ENCODE measurements around the gene FBXW9.
A peak's percentile ranks its signal among the peaks of the same experiment; 100 is the strongest.

FBXW9 gene

DNA sequence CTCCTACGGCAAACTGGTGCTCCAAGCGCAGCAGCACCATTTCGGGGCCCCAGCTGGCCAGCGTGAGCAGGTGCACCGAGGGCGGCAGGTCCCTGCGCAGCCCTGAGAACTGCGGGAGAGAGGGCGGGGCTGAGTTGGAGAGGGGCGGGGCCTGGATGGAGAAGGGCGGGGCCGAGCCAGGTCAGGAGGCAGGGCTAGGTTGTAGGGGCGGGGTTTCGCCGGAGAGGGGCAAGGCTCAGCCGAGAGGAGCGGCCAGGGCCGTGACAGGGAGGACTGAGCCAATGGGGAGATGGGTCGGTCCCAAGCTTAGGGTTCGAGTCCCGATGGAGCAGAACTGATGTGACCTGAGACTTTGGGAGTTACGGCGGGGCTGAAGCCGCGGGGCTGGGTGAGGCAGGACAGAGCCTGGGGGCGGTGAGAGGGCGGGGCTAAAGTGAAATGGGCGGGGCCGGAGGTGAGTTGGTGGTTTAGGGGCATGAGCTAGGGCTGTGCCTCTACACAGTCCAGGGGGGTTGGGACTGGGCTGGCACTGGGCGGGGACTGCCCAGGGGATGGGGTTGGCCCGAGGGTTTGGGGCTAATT, 48.9 kb downstream of the FBXW9 start:
- Histone ChIP-seq H3K9me3 (ENCODE audit: control insufficient read depth, insufficient read depth, low read depth, low read length) (no peaks in the 10 kb centered on the region), H3K27ac (ENCODE audit: extremely low read depth, low read depth, low read length) (no peak overlapping the region), H3K4me1 (ENCODE audit: control insufficient read depth, insufficient read depth, low read length) (no peaks in the 10 kb centered on the region), H3K4me3 (ENCODE audit: low read depth, low read length) (no peak overlapping the region), H3K36me3 (ENCODE audit: control insufficient read depth in 2 of 2, insufficient read depth in 1 of 2, low read length in 2 of 2) (peaks cover 0 to 14% of the 10 kb centered on the region in 2 experiments; a peak in 1 of 3 replicates)
- ChIA-PET POLR2A (interaction anchor here (0.6 to 1.4 kb wide), 2 partner anchors 11 to 79 kb away, joined by 3 to 4 read pairs; no protein-coding TSS in a partner anchor), CTCF (no interaction called here)
- TF ChIP-seq KLF8 (tag by site-specific recombination; IDR thresholded peaks at IDR 0.05): peak; percentile 60; the same call in 1 of the 2 replicates
- TF ChIP-seq, protein P1, sequence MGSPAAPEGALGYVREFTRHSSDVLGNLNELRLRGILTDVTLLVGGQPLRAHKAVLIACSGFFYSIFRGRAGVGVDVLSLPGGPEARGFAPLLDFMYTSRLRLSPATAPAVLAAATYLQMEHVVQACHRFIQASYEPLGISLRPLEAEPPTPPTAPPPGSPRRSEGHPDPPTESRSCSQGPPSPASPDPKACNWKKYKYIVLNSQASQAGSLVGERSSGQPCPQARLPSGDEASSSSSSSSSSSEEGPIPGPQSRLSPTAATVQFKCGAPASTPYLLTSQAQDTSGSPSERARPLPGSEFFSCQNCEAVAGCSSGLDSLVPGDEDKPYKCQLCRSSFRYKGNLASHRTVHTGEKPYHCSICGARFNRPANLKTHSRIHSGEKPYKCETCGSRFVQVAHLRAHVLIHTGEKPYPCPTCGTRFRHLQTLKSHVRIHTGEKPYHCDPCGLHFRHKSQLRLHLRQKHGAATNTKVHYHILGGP (tag by site-specific recombination; IDR thresholded peaks at IDR 0.05): no peak
- 0 out of 2 replicates have a peak, but pooled peaks have one; percentile 41 for TF ChIP-seq KLF9 (tag by site-specific recombination; IDR thresholded peaks at IDR 0.05; ENCODE audit: low read depth)
- no peak for TF ChIP-seq ZNF792 (tag by site-specific recombination; IDR thresholded peaks at IDR 0.05)
- TF ChIP-seq, protein P2, sequence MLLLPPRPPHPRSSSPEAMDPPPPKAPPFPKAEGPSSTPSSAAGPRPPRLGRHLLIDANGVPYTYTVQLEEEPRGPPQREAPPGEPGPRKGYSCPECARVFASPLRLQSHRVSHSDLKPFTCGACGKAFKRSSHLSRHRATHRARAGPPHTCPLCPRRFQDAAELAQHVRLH (tag by site-specific recombination; IDR thresholded peaks at IDR 0.05): no peak
- TF ChIP-seq, protein P3, sequence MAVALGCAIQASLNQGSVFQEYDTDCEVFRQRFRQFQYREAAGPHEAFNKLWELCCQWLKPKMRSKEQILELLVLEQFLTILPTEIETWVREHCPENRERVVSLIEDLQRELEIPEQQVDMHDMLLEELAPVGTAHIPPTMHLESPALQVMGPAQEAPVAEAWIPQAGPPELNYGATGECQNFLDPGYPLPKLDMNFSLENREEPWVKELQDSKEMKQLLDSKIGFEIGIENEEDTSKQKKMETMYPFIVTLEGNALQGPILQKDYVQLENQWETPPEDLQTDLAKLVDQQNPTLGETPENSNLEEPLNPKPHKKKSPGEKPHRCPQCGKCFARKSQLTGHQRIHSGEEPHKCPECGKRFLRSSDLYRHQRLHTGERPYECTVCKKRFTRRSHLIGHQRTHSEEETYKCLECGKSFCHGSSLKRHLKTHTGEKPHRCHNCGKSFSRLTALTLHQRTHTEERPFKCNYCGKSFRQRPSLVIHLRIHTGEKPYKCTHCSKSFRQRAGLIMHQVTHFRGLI (tag by site-specific recombination; IDR thresholded peaks at IDR 0.05): peak; percentile 57; the same call in 1 of the 2 replicates
- TF ChIP-seq SP3 (tag by site-specific recombination; IDR thresholded peaks at IDR 0.05): peak; percentile 34; the same call in 1 of the 2 replicates
- no peak for TF ChIP-seq ZNF707 (tag by site-specific recombination; IDR thresholded peaks at IDR 0.05)
- peak; percentile 39; the same call in 1 of the 2 replicates for TF ChIP-seq SP2 (tag by site-specific recombination; IDR thresholded peaks at IDR 0.05)
- TF ChIP-seq, protein P4, sequence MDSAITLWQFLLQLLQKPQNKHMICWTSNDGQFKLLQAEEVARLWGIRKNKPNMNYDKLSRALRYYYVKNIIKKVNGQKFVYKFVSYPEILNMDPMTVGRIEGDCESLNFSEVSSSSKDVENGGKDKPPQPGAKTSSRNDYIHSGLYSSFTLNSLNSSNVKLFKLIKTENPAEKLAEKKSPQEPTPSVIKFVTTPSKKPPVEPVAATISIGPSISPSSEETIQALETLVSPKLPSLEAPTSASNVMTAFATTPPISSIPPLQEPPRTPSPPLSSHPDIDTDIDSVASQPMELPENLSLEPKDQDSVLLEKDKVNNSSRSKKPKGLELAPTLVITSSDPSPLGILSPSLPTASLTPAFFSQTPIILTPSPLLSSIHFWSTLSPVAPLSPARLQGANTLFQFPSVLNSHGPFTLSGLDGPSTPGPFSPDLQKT (IDR thresholded peaks at IDR 0.05; ENCODE audit: borderline replicate concordance, low read depth, low read length): no peak

DNA sequence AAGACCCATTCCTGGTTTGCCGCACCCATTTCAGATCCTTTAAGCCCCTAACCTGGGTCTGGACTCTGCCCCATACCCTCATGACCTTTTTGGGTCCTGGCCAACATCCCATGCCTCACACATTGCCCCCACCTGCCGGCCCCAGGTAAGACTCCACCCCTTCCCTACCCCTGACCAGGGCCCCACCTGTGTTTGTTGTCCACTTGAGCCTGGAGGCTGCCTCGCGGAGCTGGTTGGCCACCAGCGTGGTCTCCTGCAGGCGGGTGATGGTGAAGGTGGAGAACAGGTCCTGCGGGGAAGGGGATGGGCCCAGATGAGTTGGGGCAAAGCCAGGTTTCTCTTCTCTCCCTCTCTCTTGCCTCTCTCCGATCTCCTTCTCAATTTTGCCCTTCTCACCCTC, 49.4 kb downstream of the FBXW9 start:
- Histone ChIP-seq H3K36me3 (ENCODE audit: control insufficient read depth in 2 of 2, insufficient read depth in 1 of 2, low read length in 2 of 2) (peaks cover 0 to 12% of the 10 kb centered on the region in 2 experiments; a peak in 1 of 3 replicates), H3K4me3 (ENCODE audit: low read depth, low read length) (no peak overlapping the region), H3K4me1 (ENCODE audit: control insufficient read depth, insufficient read depth, low read length) (no peaks in the 10 kb centered on the region), H3K27ac (ENCODE audit: extremely low read depth, low read depth, low read length) (no peak overlapping the region), H3K9me3 (ENCODE audit: control insufficient read depth, insufficient read depth, low read depth, low read length) (no peaks in the 10 kb centered on the region)
- ChIA-PET POLR2A (no interaction called here), CTCF (no interaction called here)
- TF ChIP-seq ZNF24 (tag by site-specific recombination; IDR thresholded peaks at IDR 0.05) (no peak), ZNF214 (tag by site-specific recombination; IDR thresholded peaks at IDR 0.05; ENCODE audit: borderline replicate concordance) (no peak), ZNF433 (tag by site-specific recombination; IDR thresholded peaks at IDR 0.05; ENCODE audit: low read depth) (no peak), ZBTB8A (tag by site-specific recombination; IDR thresholded peaks at IDR 0.05) (no peak), ZNF221 (tag by site-specific recombination; IDR thresholded peaks at IDR 0.05; ENCODE audit: borderline replicate concordance) (no peak), OVOL3 (tag by site-specific recombination; IDR thresholded peaks at IDR 0.05) (no peak), ZBTB21 (tag by site-specific recombination; IDR thresholded peaks at IDR 0.05) (no peak), ZXDB (tag by site-specific recombination; IDR thresholded peaks at IDR 0.05) (no peak), ZNF121 (tag by site-specific recombination; IDR thresholded peaks at IDR 0.05) (no peak), ZNF670 (tag by site-specific recombination; IDR thresholded peaks at IDR 0.05; ENCODE audit: low read depth) (no peak)
- TF ChIP-seq, protein P5, sequence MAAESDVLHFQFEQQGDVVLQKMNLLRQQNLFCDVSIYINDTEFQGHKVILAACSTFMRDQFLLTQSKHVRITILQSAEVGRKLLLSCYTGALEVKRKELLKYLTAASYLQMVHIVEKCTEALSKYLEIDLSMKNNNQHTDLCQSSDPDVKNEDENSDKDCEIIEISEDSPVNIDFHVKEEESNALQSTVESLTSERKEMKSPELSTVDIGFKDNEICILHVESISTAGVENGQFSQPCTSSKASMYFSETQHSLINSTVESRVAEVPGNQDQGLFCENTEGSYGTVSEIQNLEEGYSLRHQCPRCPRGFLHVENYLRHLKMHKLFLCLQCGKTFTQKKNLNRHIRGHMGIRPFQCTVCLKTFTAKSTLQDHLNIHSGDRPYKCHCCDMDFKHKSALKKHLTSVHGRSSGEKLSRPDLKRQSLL (tag by site-specific recombination; IDR thresholded peaks at IDR 0.05): no peak
- TF ChIP-seq, protein P6, sequence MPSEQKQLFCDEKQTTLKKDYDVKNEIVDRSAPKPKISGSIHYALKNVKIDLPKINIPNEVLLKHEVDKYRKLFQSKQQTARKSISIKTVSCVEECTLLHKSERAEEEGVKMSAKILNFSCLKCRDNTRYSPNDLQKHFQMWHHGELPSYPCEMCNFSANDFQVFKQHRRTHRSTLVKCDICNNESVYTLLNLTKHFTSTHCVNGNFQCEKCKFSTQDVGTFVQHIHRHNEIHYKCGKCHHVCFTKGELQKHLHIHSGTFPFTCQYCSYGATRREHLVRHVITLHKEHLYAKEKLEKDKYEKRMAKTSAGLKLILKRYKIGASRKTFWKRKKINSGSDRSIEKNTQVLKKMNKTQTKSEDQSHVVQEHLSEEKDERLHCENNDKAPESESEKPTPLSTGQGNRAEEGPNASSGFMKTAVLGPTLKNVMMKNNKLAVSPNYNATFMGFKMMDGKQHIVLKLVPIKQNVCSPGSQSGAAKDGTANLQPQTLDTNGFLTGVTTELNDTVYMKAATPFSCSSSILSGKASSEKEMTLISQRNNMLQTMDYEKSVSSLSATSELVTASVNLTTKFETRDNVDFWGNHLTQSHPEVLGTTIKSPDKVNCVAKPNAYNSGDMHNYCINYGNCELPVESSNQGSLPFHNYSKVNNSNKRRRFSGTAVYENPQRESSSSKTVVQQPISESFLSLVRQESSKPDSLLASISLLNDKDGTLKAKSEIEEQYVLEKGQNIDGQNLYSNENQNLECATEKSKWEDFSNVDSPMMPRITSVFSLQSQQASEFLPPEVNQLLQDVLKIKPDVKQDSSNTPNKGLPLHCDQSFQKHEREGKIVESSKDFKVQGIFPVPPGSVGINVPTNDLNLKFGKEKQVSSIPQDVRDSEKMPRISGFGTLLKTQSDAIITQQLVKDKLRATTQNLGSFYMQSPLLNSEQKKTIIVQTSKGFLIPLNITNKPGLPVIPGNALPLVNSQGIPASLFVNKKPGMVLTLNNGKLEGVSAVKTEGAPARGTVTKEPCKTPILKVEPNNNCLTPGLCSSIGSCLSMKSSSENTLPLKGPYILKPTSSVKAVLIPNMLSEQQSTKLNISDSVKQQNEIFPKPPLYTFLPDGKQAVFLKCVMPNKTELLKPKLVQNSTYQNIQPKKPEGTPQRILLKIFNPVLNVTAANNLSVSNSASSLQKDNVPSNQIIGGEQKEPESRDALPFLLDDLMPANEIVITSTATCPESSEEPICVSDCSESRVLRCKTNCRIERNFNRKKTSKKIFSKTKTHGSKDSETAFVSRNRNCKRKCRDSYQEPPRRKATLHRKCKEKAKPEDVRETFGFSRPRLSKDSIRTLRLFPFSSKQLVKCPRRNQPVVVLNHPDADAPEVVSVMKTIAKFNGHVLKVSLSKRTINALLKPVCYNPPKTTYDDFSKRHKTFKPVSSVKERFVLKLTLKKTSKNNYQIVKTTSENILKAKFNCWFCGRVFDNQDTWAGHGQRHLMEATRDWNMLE (tag by site-specific recombination; conservative IDR thresholded peaks at IDR 0.05; ENCODE audit: low read depth): no peak
- TF ChIP-seq, protein P7, sequence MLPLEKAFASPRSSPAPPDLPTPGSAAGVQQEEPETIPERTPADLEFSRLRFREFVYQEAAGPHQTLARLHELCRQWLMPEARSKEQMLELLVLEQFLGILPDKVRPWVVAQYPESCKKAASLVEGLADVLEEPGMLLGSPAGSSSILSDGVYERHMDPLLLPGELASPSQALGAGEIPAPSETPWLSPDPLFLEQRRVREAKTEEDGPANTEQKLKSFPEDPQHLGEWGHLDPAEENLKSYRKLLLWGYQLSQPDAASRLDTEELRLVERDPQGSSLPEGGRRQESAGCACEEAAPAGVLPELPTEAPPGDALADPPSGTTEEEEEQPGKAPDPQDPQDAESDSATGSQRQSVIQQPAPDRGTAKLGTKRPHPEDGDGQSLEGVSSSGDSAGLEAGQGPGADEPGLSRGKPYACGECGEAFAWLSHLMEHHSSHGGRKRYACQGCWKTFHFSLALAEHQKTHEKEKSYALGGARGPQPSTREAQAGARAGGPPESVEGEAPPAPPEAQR (tag by site-specific recombination; IDR thresholded peaks at IDR 0.05): no peak
